TTC549 (cell line): ENCODE data around the gene MACROH2A2.
"Not testable (repeated sequence)": the region's sequence is repeated elsewhere in the genome, so short reads cannot be mapped to it uniquely, and the experiment has no call there.

Experiments used
- FAIRE-seq: peaks from 2 replicates; lab custom pipeline; 2012; peaks lifted over from hg19 to GRCh38; lab: Jason Lieb, UNC

The MACROH2A2 gene

DNA sequence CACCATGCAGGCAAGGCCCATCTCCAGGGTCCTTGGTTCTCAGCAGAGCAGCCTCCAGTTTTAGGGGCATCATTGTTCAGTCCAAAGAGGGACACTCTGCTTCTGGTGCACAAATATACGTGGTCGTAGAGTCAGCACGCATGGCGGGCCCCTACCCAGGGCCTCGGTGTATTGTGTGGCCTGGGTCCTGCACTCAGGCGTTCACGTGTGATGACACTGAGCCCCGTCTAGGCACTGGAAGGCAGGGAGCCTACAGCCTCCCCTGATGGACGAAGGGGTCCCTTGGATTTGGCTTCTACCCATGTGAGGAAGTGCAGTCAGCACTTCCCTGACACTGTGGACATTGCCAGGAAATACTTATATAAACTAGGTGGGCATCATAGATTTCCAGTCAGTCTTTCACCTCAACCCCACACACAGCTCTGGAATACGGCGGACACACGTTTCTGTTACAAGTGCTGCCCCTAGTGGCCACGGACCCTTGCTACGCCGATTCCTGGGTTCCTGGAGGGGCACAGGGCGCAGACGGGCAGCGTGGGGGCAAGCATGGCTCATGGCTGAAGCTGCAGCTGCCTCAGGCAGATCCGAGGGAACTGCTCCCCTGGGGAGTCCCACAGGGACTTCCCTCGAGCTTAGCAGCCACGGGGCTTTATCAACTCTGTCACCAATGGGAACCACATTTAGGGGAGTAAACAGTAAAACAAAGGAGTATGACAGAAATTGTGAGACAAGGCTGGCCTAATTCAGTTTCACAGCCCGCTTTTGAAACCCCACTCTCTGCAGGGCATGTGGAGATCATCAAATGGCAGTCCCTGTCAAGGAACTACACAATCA lies 54.5 kb downstream of the MACROH2A2 start:
- FAIRE-seq = no peak

DNA sequence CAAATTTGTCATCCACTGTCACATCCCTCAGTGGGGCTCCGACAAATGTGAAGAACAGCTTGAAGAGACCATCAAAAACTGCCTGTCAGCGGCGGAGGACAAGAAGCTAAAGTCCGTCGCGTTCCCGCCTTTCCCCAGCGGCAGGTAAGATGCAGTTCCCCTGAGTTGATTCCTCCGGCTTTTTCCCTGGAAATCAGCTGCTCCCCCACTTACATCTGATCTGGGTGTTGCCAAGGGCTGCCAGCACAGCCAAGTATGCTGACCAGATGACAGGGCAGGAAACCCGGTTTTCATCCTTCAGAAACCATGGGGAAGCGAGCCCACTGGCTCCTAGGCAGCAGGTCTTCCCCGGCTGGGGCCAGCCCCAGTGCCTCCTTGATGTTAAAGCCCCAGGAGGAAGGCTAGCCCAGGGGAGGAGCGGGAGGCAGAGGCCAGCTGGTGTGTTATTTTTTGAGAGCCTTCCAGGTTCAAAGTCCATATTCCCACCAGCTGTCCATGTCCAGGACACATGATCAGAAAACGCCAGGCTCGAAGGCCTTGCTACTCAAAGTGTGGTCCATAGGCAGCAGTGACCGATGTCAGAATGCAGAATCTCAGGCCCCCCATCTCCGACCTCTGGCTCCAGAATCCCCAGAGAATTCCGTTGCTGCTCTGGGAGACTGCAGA lies 56.6 kb downstream of the MACROH2A2 start:
- no peak for FAIRE-seq

DNA sequence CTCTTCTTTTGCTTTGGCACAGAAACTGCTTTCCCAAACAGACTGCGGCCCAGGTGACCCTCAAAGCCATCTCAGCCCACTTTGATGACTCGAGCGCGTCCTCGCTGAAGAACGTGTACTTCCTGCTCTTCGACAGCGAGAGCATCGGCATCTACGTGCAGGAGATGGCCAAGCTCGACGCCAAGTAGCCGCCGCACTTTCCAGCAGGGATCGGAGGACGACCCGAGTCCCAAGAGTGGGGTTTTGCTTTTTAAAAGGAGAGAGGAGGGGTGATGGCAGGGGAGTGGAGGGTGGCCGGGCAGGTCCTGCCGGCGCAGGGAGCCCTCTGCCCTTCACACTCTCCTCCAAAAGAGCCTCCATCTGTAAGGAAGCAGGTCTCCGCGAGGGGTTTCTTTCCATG lies 58.9 kb downstream of the MACROH2A2 start:
- FAIRE-seq = no peak

- FAIRE-seq = no peak
Observed at GRCh38 chr10:70112071-70112470, 59.4 kb downstream of the MACROH2A2 start.

GRCh38 chr10:70114902-70115301 lies 62.3 kb downstream of the MACROH2A2 start:
- FAIRE-seq = no peak

- FAIRE-seq = no peak
Observed at GRCh38 chr10:70115948-70116682, 63.5 kb downstream of the MACROH2A2 start.

- no peak for FAIRE-seq
Observed at GRCh38 chr10:70117646-70118045, 65.0 kb downstream of the MACROH2A2 start.

GRCh38 chr10:70118196-70118595 lies 65.5 kb downstream of the MACROH2A2 start:
- FAIRE-seq = no peak

DNA sequence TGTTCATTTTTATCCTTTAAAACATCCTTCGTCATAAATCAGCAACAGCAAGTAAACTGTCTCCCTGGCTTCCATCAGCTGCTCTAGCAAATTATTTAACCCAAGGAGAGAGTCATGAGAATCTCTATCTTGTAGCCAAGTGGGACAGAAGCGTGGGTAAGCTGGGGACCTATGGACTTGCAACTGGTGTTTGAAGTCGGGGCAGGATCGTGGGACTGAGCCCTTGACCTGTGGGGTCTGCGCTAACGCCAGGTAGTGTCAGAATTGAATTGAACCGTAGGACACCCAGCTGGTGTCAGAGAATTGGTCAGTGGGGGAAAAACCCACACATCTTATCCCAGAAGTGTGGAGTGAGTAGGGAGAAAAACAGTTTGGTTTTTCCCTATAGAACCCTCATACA lies 66.6 kb downstream of the MACROH2A2 start:
- no peak for FAIRE-seq

GRCh38 chr10:70119623-70120022 lies 67.0 kb downstream of the MACROH2A2 start:
- FAIRE-seq = no peak

- FAIRE-seq = no peak
Observed at GRCh38 chr10:70120417-70120816, 67.8 kb downstream of the MACROH2A2 start.

- no peak for FAIRE-seq
Observed at GRCh38 chr10:70121281-70121949, 68.8 kb downstream of the MACROH2A2 start.

DNA sequence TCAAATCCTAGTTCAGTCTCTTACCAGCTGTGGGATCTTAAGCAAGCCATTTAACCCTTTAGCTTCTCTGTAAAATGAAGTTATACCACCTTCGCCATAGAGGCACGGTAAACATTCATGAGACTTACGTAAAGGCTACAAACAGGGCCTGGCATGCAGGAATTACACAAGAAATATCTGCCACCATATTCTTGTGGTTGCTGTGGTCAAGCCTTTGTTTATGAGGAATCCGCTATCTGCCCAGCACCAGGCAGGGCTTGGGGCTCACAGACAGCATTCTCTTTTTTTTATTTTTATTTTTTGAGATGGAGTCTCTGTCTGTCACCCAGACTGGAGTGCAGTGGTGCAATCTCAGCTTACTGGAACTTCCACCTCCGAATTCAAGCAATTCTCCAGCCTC lies 70.1 kb downstream of the MACROH2A2 start:
- FAIRE-seq = no peak

GRCh38 chr10:70123166-70123565 lies 70.5 kb downstream of the MACROH2A2 start:
- FAIRE-seq = not testable (repeated sequence)

GRCh38 chr10:70123817-70124216 lies 71.2 kb downstream of the MACROH2A2 start:
- no peak for FAIRE-seq

DNA sequence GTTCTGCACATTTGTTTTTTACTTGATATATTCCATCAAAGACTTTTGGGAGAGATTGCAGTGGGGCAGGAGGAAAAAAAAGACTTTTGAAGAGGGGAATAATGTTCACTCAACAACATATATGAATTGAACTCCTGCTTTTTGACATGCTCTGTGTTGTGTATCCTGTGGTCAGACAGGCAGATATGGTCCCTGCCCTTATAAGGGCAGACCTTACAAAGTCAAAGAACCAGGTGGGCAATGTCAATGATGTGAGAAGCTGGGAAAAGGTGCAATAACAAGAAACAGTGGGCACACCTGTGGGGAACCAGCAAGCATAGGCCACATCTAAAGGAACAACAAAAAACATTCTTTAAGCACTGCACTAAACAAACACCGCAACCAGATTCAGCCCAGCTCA lies 71.8 kb downstream of the MACROH2A2 start:
- no peak for FAIRE-seq

GRCh38 chr10:70124918-70125317 lies 72.3 kb downstream of the MACROH2A2 start:
- FAIRE-seq = no peak

GRCh38 chr10:70125918-70126552 lies 73.4 kb downstream of the MACROH2A2 start:
- no peak for FAIRE-seq

GRCh38 chr10:70126700-70127395 lies 74.2 kb downstream of the MACROH2A2 start:
- no peak for FAIRE-seq

DNA sequence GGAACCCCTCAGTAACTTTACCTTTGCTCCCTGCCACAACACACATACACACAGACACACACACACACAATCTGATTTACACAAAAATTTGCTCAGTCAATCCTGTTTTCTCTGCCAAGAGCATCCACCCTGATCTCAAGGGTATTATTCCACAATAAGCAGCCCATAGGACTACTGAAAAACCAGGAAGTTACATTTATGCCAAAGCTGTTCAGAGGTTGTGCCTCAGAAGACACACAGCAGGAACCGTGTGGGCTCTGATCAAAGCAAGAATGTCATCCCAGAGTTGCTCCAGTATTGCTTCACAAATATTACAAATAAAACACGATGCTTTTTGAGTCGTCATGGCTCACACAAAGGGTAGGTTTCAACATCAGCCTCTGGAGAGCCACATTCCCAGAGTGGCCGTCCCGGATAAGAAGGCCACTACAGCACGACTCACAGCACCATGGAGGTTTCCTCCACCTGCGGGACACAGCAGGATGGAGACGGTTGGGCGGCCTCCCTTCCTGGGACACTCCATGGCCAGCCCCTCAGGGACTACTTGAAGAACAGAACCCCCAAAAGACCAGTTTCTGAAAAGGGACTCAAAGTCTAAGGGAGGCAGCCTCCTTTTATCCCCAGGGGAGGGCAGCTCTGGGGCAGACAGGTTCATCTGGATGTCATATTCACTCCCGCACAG lies 78.4 kb downstream of the MACROH2A2 start:
- FAIRE-seq = no peak

DNA sequence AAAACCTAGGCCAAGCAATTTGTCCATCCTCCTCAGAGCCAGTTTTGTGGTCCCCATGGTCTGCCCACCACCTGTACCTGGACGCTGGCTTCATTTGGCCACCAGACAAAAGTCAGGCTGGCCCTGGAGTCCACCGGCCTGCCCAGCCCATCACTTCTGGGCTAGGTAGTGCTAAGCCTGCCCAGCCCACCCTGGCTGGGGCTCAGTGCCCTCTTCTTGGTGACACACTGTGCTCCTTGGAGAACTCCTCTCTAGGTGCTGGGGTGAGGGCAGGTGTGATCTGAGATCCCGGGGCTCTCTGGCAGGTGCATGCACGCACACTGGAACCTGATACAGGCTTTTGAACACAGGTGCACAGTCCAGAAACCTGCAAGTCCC lies 78.9 kb downstream of the MACROH2A2 start:
- FAIRE-seq = no peak
